Osteoblast (primary cell): ENCODE results near the gene CAPN9. TPM values are rescaled to one million over a fixed set of nuclear protein-coding genes. Genes with fewer than 3 reads are reported as not detected.
A peak's percentile ranks its signal among the peaks of the same experiment; 100 is the strongest.

ENCODE experiments used
- DNase-seq: peaks from one replicate; pipeline ENCODE4 v3.0.0; 2011; ENCODE audit warnings: low spot score, mixed read lengths; ENCODE audit not compliant: insufficient read length; ENCODE audit errors: missing footprints
- H2AFZ ChIP-seq: 2 replicates; pipeline ENCODE4 v1.6.0; 2011; ENCODE audit warnings: mild to moderate bottlenecking, low read length
- H3K27ac ChIP-seq: 2 replicates; pipeline ENCODE4 v1.5.1; 2011; ENCODE audit warnings: mild to moderate bottlenecking, low read depth, low read length, moderate library complexity
- H3K27me3 ChIP-seq: 2 replicates; pipeline ENCODE4 v1.6.0; 2012; ENCODE audit warnings: mild to moderate bottlenecking, control low read depth, inconsistent platforms, low read length, moderate library complexity; ENCODE audit not compliant: insufficient read depth
- H3K36me3 ChIP-seq: 2 replicates; pipeline ENCODE4 v1.5.1; 2011; ENCODE audit warnings: mild to moderate bottlenecking, low read length, control low read depth, moderate library complexity; ENCODE audit not compliant: insufficient read depth
- H3K4me1 ChIP-seq: 2 replicates; pipeline ENCODE4 v1.5.1; 2011; ENCODE audit warnings: mild to moderate bottlenecking, low read length, control low read depth, moderate library complexity; ENCODE audit not compliant: insufficient read depth
- H3K4me2 ChIP-seq: 2 replicates; pipeline ENCODE4 v1.6.0; 2011; ENCODE audit warnings: mild to moderate bottlenecking, low read length; ENCODE audit not compliant: insufficient read depth
- H3K4me3 ChIP-seq: fragments of 200-600 bp; sonication (generic); 3 replicates; pipeline ENCODE4 v1.5.1; 2012; ENCODE audit warnings: mild to moderate bottlenecking, low read length, inconsistent platforms; ENCODE audit not compliant: insufficient read depth
- H3K79me2 ChIP-seq: 2 replicates; pipeline ENCODE4 v1.6.0; 2012; ENCODE audit warnings: mild to moderate bottlenecking, low read length, control low read depth, inconsistent platforms; ENCODE audit not compliant: insufficient read depth
- H3K9me3 ChIP-seq: 2 replicates; pipeline ENCODE4 v1.5.1; 2011; ENCODE audit warnings: low read depth, low read length, control low read depth
- H4K20me1 ChIP-seq: 2 replicates; pipeline ENCODE4 v1.6.0; 2012; ENCODE audit warnings: mild to moderate bottlenecking, low read length, control low read depth; ENCODE audit not compliant: insufficient read depth
- total RNA-seq: library from RNA; depleted of rRNA; stranded (reverse); fragments of >200 nt; gene quantifications from 2 replicates; pipeline ENCODE4 v1.2.3, GENCODE V29; 2012
- TF ChIP-seq, protein P1 (sequence below): IDR thresholded peaks from 2 replicates; pipeline ENCODE4 v1.5.1; 2011; ENCODE audit warnings: mild to moderate bottlenecking, low read depth, low read length, moderate library complexity; ENCODE audit errors: extremely low read depth

Gene CAPN9
- total RNA-seq, 1 donor: not detected

DNA sequence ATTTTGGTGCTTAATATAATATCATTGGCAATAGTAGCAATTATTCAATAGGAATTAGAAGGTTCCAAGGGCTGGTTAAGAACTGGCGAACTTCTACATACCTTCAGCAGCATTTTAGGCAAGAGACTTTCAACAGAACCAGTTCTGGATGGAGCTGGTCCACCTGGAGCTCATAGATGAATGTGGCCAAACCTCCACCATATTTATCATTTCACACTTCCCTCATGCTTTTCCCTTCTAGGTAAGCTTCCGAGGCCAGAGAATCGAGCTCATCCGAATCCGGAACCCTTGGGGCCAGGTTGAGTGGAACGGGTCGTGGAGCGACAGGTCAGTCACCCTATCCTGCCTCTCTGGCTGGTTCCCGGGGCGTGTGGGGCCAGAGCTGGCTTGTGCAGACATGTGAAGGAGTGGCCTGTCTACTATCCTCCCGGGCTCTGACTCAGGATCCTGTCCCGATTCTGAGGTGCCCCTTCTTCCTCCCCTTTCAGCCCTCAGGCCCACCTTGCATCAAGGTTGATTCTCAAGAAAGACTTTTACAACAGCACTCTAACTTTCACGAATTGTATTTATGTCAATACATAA, 24.7 kb downstream of the CAPN9 start:
- Histone ChIP-seq H3K9me3 (no peaks in the 10 kb centered on the region), H3K36me3 (no peaks in the 10 kb centered on the region), H4K20me1 (no peaks in the 10 kb centered on the region), H2AFZ (no peak overlapping the region), H3K4me3 (no peak overlapping the region), H3K4me2 (no peak overlapping the region), H3K27me3 (peaks cover 4% of the 10 kb centered on the region), H3K4me1 (peaks cover 10% of the 10 kb centered on the region), H3K27ac (no peak overlapping the region), H3K79me2 (no peaks in the 10 kb centered on the region)
- TF ChIP-seq, protein P1, sequence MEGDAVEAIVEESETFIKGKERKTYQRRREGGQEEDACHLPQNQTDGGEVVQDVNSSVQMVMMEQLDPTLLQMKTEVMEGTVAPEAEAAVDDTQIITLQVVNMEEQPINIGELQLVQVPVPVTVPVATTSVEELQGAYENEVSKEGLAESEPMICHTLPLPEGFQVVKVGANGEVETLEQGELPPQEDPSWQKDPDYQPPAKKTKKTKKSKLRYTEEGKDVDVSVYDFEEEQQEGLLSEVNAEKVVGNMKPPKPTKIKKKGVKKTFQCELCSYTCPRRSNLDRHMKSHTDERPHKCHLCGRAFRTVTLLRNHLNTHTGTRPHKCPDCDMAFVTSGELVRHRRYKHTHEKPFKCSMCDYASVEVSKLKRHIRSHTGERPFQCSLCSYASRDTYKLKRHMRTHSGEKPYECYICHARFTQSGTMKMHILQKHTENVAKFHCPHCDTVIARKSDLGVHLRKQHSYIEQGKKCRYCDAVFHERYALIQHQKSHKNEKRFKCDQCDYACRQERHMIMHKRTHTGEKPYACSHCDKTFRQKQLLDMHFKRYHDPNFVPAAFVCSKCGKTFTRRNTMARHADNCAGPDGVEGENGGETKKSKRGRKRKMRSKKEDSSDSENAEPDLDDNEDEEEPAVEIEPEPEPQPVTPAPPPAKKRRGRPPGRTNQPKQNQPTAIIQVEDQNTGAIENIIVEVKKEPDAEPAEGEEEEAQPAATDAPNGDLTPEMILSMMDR: no peak
- DNase-seq: peak; percentile 69

DNA sequence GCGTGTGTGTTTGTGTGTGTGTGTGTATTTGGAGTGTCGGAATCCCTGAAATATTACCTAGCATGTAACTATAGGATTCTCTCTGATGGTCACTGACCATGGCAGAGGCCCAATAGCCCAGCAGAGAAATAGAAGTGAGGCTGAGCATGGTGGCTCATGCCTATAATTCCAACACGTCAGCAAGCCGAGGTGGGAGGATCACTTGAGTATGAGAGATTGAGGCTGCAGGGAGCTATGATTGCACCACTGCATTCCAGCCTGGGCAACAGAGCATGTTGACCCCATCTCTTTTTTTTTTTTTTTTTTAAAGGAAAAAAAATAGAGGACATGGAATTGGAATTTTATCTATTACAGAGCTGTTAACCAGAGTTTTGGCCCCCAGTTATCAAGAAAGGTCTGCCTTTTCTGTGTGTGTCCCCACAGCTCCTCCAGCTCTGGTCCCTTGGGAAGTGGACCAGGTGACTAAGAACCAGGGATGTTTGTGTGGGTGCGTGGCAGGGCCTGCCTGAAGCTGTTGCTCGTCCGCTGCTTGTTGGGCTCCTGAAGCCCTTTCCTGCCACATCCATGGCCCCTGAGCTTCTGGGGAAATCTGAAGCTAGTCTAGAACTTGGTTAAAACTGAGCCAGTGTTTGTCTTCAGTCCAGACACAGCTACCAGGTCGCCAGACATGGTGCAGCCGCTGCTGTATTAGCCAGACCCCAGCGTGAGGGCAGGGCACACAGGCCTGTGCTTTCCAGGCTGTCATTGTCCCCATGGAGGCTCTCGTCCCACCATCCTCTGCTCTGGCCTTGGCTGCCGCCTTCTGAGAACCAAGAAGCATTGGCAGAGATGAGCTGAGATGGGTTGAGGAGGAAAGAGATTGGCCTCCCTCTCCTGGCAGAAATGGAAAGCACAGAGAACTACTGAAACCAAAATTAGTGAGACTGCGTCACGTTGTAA, 25.5 kb downstream of the CAPN9 start:
- H4K20me1 ChIP-seq: no peaks in the 10 kb centered on the region
- no peak overlapping the region for H3K4me3 ChIP-seq
- no peaks in the 10 kb centered on the region for H3K36me3 ChIP-seq
- TF ChIP-seq, protein P1: peak; percentile 75
- peak; percentile 94 for DNase-seq
- H3K4me1 ChIP-seq: peaks cover 10% of the 10 kb centered on the region
- H3K27me3 ChIP-seq: peaks cover 8% of the 10 kb centered on the region
- peak overlapping the region; percentile 42 for H3K4me2 ChIP-seq
- peak overlapping the region; percentile 66 for H2AFZ ChIP-seq
- no peaks in the 10 kb centered on the region for H3K79me2 ChIP-seq
- H3K9me3 ChIP-seq: no peaks in the 10 kb centered on the region
- no peak overlapping the region for H3K27ac ChIP-seq

DNA sequence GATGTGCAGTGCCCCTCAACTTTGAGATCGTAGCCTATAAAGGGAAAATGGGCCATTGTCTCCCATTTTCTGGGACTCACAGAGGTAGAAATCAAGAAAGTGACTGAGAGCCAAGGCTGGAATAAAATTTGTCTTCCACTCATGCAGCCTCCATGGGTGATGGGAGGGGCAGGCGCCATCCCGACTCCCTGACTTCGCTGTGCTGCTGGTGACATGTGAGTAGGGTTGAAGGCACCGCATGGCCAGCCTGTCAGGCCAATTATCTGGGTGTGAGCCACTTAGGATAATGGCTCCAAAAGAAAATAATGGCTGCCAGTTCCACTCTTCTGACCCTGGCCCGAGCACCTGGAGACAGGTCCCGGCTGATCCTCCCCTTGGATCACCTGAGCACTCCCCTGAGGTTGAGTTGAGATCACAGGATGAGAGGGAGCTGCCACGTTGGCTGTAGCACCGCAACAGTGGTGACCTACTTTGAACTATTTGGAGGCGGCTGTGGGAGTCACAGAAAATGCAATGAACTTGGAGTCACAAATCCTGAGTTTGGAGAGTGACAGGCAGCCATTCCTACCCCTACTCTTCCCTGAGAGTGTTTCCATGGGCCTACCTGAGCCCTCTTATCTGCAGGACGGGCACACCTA, 26.3 kb downstream of the CAPN9 start:
- peak overlapping the region; percentile 42 for H3K4me2 ChIP-seq
- DNase-seq: no peak
- H4K20me1 ChIP-seq: no peaks in the 10 kb centered on the region
- no peak overlapping the region for H2AFZ ChIP-seq
- H3K79me2 ChIP-seq: no peaks in the 10 kb centered on the region
- TF ChIP-seq, protein P1: no peak
- no peak overlapping the region for H3K27ac ChIP-seq
- H3K4me1 ChIP-seq: peaks cover 10% of the 10 kb centered on the region
- no peak overlapping the region for H3K4me3 ChIP-seq
- H3K9me3 ChIP-seq: no peaks in the 10 kb centered on the region
- no peaks in the 10 kb centered on the region for H3K36me3 ChIP-seq
- H3K27me3 ChIP-seq: peaks cover 11% of the 10 kb centered on the region
